GM23248 (cell line): ENCODE measurements around the gene FHOD3. TPM values are rescaled to one million over a fixed set of nuclear protein-coding genes. Genes with fewer than 3 reads are reported as not detected.

Source experiments
- DNase-seq: peaks from one replicate; pipeline ENCODE4 v3.0.0-alpha.2; 2015
- H2AFZ ChIP-seq: fragments of 200-600 bp; sonication (generic); 2 replicates; pipeline ENCODE4 v1.6.1; 2016; ENCODE audit warnings: antibody characterized with exemption
- H3F3A ChIP-seq: fragments of 200-600 bp; sonication (generic); 2 replicates; pipeline ENCODE4 v1.6.1; 2016; ENCODE audit warnings: mild to moderate bottlenecking, antibody characterized with exemption, mixed run types; ENCODE audit not compliant: insufficient read depth
- H3K27ac ChIP-seq: fragments of 200-600 bp; sonication (generic); 2 replicates; pipeline ENCODE4 v1.5.1; 2016; ENCODE audit warnings: mild to moderate bottlenecking
- H3K27me3 ChIP-seq: fragments of 200-600 bp; sonication (generic); replicated peaks from 2 replicates; pipeline ENCODE4 v1.6.1; 2016; ENCODE audit warnings: mild to moderate bottlenecking; ENCODE audit not compliant: insufficient read depth
- H3K36me3 ChIP-seq: fragments of 200-600 bp; sonication (generic); 2 replicates; pipeline ENCODE4 v1.6.1; 2016; ENCODE audit warnings: low read depth, mild to moderate bottlenecking
- H3K4me1 ChIP-seq: fragments of 200-600 bp; sonication (generic); 2 replicates; pipeline ENCODE4 v1.6.1; 2016; ENCODE audit warnings: mild to moderate bottlenecking; ENCODE audit not compliant: insufficient read depth
- H3K4me2 ChIP-seq: fragments of 200-600 bp; sonication (generic); one replicate; pipeline ENCODE4 v1.6.1; 2016; ENCODE audit warnings: mild to moderate bottlenecking; ENCODE audit not compliant: unreplicated experiment
- H3K4me3 ChIP-seq: fragments of 200-600 bp; sonication (generic); 2 replicates; pipeline ENCODE4 v1.5.1; 2016; ENCODE audit warnings: mild to moderate bottlenecking
- H3K79me2 ChIP-seq: fragments of 200-600 bp; sonication (generic); 2 replicates; pipeline ENCODE4 v1.6.1; 2016; ENCODE audit warnings: mild to moderate bottlenecking; ENCODE audit not compliant: insufficient read depth
- H3K9ac ChIP-seq: fragments of 200-600 bp; sonication (generic); 2 replicates; pipeline ENCODE4 v1.6.1; 2016; ENCODE audit warnings: mild to moderate bottlenecking
- H3K9me2 ChIP-seq: fragments of 200-600 bp; sonication (generic); 2 replicates; pipeline ENCODE4 v1.6.1; 2016; ENCODE audit warnings: mixed run types, mild to moderate bottlenecking, moderate library complexity; ENCODE audit not compliant: insufficient read depth
- H3K9me3 ChIP-seq: fragments of 200-600 bp; sonication (generic); one replicate; pipeline ENCODE4 v1.6.1; 2017; ENCODE audit warnings: low read depth
- H4K20me1 ChIP-seq: fragments of 200-600 bp; sonication (generic); 2 replicates; pipeline ENCODE4 v1.6.0; 2016; ENCODE audit not compliant: insufficient read depth
- EZH2 ChIP-seq: fragments of 200-600 bp; sonication (generic); IDR thresholded peaks from 2 replicates; pipeline ENCODE4 v1.6.1; 2018; ENCODE audit warnings: antibody characterized with exemption, mild to moderate bottlenecking; ENCODE audit not compliant: insufficient read depth, poor library complexity, severe bottlenecking
- EZH2phosphoT487 ChIP-seq: fragments of 200-600 bp; sonication (generic); IDR thresholded peaks from 2 replicates; pipeline ENCODE4 v1.6.1; 2018; ENCODE audit warnings: antibody characterized with exemption, moderate library complexity, mild to moderate bottlenecking, low read depth; ENCODE audit not compliant: insufficient read depth
- WGBS, 2 experiments: methylation state at CpG; one replicate each; pipeline ENCODE4 v1.1.6; 2015 to 2017; ENCODE audit warnings: low lambda C conversion rate in 2 of 2, low coverage in 1 of 2; ENCODE audit errors: missing lambda C conversion rate in 2 of 2; 5-methylcytosine and 5-hydroxymethylcytosine counted together
- in situ Hi-C: fragments of 300-500 bp; cut with MboI; formaldehyde crosslinking; loops from 2 replicates; pipeline ENCODE4 v1.15.0; 2020
- polyA plus RNA-seq: library from polyadenylated mRNA; unstranded; fragments of >200 nt; fragmentation: Nextera tagmentation; extraction: Ambion mirVana; gene quantifications from 2 replicates; pipeline ENCODE4 v1.2.1, GENCODE V29; 2016
- total RNA-seq: library from RNA; depleted of rRNA; stranded (reverse); fragments of >200 nt; shearing (Covaris generic); gene quantifications from 2 replicates; pipeline ENCODE4 v1.2.3, GENCODE V29; 2014

FHOD3 gene
- total and polyA plus RNA-seq, 2 experiments from 2014 or later = 1.6 to 10.1 TPM

DNA sequence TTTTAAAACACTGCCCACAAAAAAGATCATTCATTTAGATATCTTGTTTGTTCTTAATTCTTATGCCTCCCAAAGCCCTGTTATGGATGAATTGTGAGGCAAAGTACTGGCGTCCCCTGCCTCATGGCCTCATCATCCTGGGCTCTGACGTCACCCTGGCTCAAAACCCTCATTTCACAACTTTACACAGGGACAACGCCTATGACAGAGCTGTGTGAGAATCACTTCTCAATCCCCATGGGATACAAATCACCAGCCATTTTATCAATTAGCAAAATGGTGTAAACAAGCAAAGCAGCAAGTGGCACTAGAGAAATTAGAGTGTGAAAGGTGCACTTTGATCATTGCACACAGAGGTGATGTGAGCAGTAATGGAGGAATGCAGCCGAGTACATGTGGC is 16.6 kb downstream of the FHOD3 start:
- WGBS, 2 experiments = 15 to 26% methylated on average over 4 of the region's 4 CpGs
- H3K9me2 ChIP-seq = no peaks in the 10 kb centered on the region
- in situ Hi-C loops = no loop called here
- H3F3A ChIP-seq = peaks cover 43% of the 10 kb centered on the region
- H3K4me1 ChIP-seq = peaks cover 53% of the 10 kb centered on the region
- no peaks in the 10 kb centered on the region for H3K9me3 ChIP-seq
- H2AFZ ChIP-seq = 0 out of 2 replicates have a peak overlapping the region, but pooled peaks have one; percentile 28
- no peak for TF ChIP-seq EZH2
- TF ChIP-seq EZH2phosphoT487 = no peak
- peak; percentile 88 for DNase-seq
- H3K27me3 ChIP-seq = no peaks in the 10 kb centered on the region
- H3K9ac ChIP-seq = peak overlapping the region; percentile 68
- H3K4me2 ChIP-seq = peak overlapping the region; percentile 61
- no peaks in the 10 kb centered on the region for H3K36me3 ChIP-seq
- H3K79me2 ChIP-seq = peaks cover 49% of the 10 kb centered on the region
- H3K27ac ChIP-seq = peak overlapping the region; percentile 93
- 0 out of 2 replicates have a peak overlapping the region, but pooled peaks have one; percentile 13 for H3K4me3 ChIP-seq
- H4K20me1 ChIP-seq = no peaks in the 10 kb centered on the region

- in situ Hi-C loops = no loop called here
- no peaks in the 10 kb centered on the region for H3K36me3 ChIP-seq
- H3K9me3 ChIP-seq = no peaks in the 10 kb centered on the region
- 7 to 8% methylated on average over 4 of the region's 4 CpGs for WGBS, 2 experiments
- no peaks in the 10 kb centered on the region for H4K20me1 ChIP-seq
- H3K4me2 ChIP-seq = peak overlapping the region; percentile 61
- peaks cover 50% of the 10 kb centered on the region for H3K4me1 ChIP-seq
- peak overlapping the region; percentile 93 for H3K27ac ChIP-seq
- TF ChIP-seq EZH2phosphoT487 = no peak
- no peak for TF ChIP-seq EZH2
- peak overlapping the region; percentile 28; the same call in 1 of the 2 replicates for H2AFZ ChIP-seq
- H3K9ac ChIP-seq = peak overlapping the region; percentile 68
- peaks cover 39% of the 10 kb centered on the region for H3F3A ChIP-seq
- no peaks in the 10 kb centered on the region for H3K9me2 ChIP-seq
- H3K27me3 ChIP-seq = no peaks in the 10 kb centered on the region
- H3K4me3 ChIP-seq = 0 out of 2 replicates have a peak overlapping the region, but pooled peaks have one; percentile 13
- peak; percentile 89 for DNase-seq
- peaks cover 55% of the 10 kb centered on the region for H3K79me2 ChIP-seq
Measured at GRCh38 chr18:36314754-36315153, 17.2 kb downstream of the FHOD3 start.

DNA sequence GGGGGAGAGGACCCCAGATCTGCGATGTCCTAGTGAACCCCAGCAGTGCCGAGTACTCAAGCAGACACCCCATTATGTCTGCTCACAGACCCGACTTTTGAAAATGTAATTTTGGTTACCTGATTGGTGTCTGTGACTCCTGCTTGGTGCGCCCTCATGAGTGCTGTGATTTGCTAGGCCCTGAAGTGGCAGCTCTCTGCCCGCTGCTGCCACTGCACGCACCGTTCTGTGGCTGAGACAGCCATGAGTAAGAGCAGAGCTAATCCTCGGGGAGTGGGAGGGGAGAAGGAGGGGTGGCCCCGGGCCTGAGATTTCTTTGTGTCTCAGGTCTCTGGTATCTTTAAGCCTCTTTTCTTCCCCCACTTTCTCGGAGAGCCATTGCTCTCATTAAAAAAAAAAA is 18.2 kb downstream of the FHOD3 start:
- Histone ChIP-seq H3K9me2 (no peaks in the 10 kb centered on the region), H3F3A (peaks cover 29% of the 10 kb centered on the region), H3K4me2 (peak overlapping the region; percentile 61), H3K27ac (peak overlapping the region; percentile 93), H3K36me3 (no peaks in the 10 kb centered on the region), H3K27me3 (no peaks in the 10 kb centered on the region), H3K9ac (peak overlapping the region; percentile 68), H3K4me3 (no peak overlapping the region), H3K4me1 (peaks cover 41% of the 10 kb centered on the region), H4K20me1 (no peaks in the 10 kb centered on the region), H3K79me2 (peaks cover 61% of the 10 kb centered on the region), H3K9me3 (no peaks in the 10 kb centered on the region), H2AFZ (peak overlapping the region; percentile 22; the same call in 1 of the 2 replicates)
- in situ Hi-C loops = no loop called here
- WGBS, 2 experiments = 65 to 77% methylated on average over 10 of the region's 10 CpGs
- no peak for TF ChIP-seq EZH2
- no peak for TF ChIP-seq EZH2phosphoT487
- peak; percentile 78 for DNase-seq

GRCh38 chr18:36316246-36316645 is 18.7 kb downstream of the FHOD3 start:
- 85 to 95% methylated on average over 2 of the region's 2 CpGs for WGBS, 2 experiments
- Histone ChIP-seq H3K9me2 (no peaks in the 10 kb centered on the region), H3K27ac (peak overlapping the region; percentile 93), H3K4me1 (peaks cover 39% of the 10 kb centered on the region), H3K27me3 (no peaks in the 10 kb centered on the region), H3F3A (peaks cover 25% of the 10 kb centered on the region), H2AFZ (no peak overlapping the region), H3K9me3 (no peaks in the 10 kb centered on the region), H3K36me3 (no peaks in the 10 kb centered on the region), H3K4me3 (no peak overlapping the region), H3K9ac (peak overlapping the region; percentile 68; the same call in 1 of the 2 replicates), H3K4me2 (peak overlapping the region; percentile 61), H4K20me1 (no peaks in the 10 kb centered on the region), H3K79me2 (peaks cover 64% of the 10 kb centered on the region)
- peak; percentile 58 for DNase-seq
- in situ Hi-C loops = no loop called here
- TF ChIP-seq EZH2 (no peak), EZH2phosphoT487 (no peak)
